H9 (cell line): ENCODE data around the gene BAZ1B. TPM values are rescaled to one million over a fixed set of nuclear protein-coding genes. Genes with fewer than 3 reads are reported as not detected.
A peak's percentile ranks its signal among the peaks of the same experiment; 100 is the strongest.
"Not testable (repeated sequence)": the region's sequence is repeated elsewhere in the genome, so short reads cannot be mapped to it uniquely, and the experiment has no call there.

Experiments
- DNase-seq: peaks from one replicate; pipeline ENCODE4 v3.0.0-alpha.2; 2017
- H2AFZ ChIP-seq: one replicate; pipeline ENCODE4 v1.6.1; 2013; ENCODE audit warnings: mild to moderate bottlenecking, low read length, control low read depth, moderate library complexity
- H2AK5ac ChIP-seq: 2 replicates; pipeline ENCODE4 v1.6.1; 2013; ENCODE audit warnings: low read length, control low read depth, mixed read lengths; ENCODE audit not compliant: insufficient read length
- H2BK120ac ChIP-seq: one replicate; pipeline ENCODE4 v1.6.1; 2013; ENCODE audit warnings: low read depth, mild to moderate bottlenecking, low read length, control low read depth, inconsistent platforms; ENCODE audit not compliant: poor library complexity, severe bottlenecking
- H2BK12ac ChIP-seq: 2 replicates; pipeline ENCODE4 v1.6.1; 2013; ENCODE audit warnings: low read length, control low read depth, mixed read lengths, low read depth; ENCODE audit not compliant: insufficient read length
- H2BK15ac ChIP-seq: 2 replicates; pipeline ENCODE4 v1.6.1; 2013; ENCODE audit warnings: low read depth, low read length, control low read depth
- H2BK20ac ChIP-seq: one replicate; pipeline ENCODE4 v1.6.1; 2013; ENCODE audit warnings: low read depth, mild to moderate bottlenecking, low read length, control low read depth, inconsistent platforms; ENCODE audit not compliant: poor library complexity, severe bottlenecking
- H2BK5ac ChIP-seq: 2 replicates; pipeline ENCODE4 v1.6.1; 2013; ENCODE audit warnings: low read length, control low read depth, mixed read lengths; ENCODE audit not compliant: insufficient read length
- H3K14ac ChIP-seq: 2 replicates; pipeline ENCODE4 v1.6.1; 2013; ENCODE audit warnings: low read length, control low read depth; ENCODE audit not compliant: insufficient read depth
- H3K18ac ChIP-seq: 2 replicates; pipeline ENCODE4 v1.6.1; 2013; ENCODE audit warnings: low read depth, mild to moderate bottlenecking, mixed read lengths, low read length, control low read depth; ENCODE audit not compliant: insufficient read length
- H3K23ac ChIP-seq: 2 replicates; pipeline ENCODE4 v1.6.1; 2013; ENCODE audit warnings: low read length, control low read depth, mixed read lengths, low read depth; ENCODE audit not compliant: insufficient read length
- H3K23me2 ChIP-seq: 2 replicates; pipeline ENCODE4 v1.6.1; 2013; ENCODE audit warnings: low read depth, mild to moderate bottlenecking, mixed read lengths, low read length, control low read depth; ENCODE audit not compliant: insufficient read length, poor library complexity, severe bottlenecking
- H3K27ac ChIP-seq: 2 replicates; pipeline ENCODE4 v1.5.1; 2013; ENCODE audit warnings: low read length, control low read depth, mixed read lengths, low read depth; ENCODE audit not compliant: insufficient read length
- H3K27me3 ChIP-seq: 2 replicates; pipeline ENCODE4 v1.6.1; 2013; ENCODE audit warnings: low read length, control low read depth, inconsistent platforms; ENCODE audit not compliant: insufficient read depth
- H3K4ac ChIP-seq: 2 replicates; pipeline ENCODE4 v1.6.1; 2013; ENCODE audit warnings: low read depth, mild to moderate bottlenecking, control low read depth, inconsistent platforms, low read length, moderate library complexity
- H3K4me1 ChIP-seq: 2 replicates; pipeline ENCODE4 v1.6.1; 2013; ENCODE audit warnings: low read length, control low read depth, inconsistent platforms; ENCODE audit not compliant: insufficient read depth
- H3K4me2 ChIP-seq: 2 replicates; pipeline ENCODE4 v1.6.1; 2013; ENCODE audit warnings: low read length, control low read depth, mixed read lengths; ENCODE audit not compliant: insufficient read length, insufficient read depth
- H3K56ac ChIP-seq: 2 replicates; pipeline ENCODE4 v1.6.1; 2013; ENCODE audit warnings: low read depth, mild to moderate bottlenecking, mixed read lengths, low read length, control low read depth; ENCODE audit not compliant: insufficient read length
- H3K79me1 ChIP-seq: 2 replicates; pipeline ENCODE4 v1.6.1; 2013; ENCODE audit warnings: low read depth, mild to moderate bottlenecking, moderate library complexity, low read length, control low read depth, inconsistent platforms; ENCODE audit not compliant: insufficient read depth, poor library complexity, severe bottlenecking
- H3K79me2 ChIP-seq: 2 replicates; pipeline ENCODE4 v1.6.1; 2013; ENCODE audit warnings: low read length, control low read depth, inconsistent platforms; ENCODE audit not compliant: insufficient read depth
- H3K9ac ChIP-seq: 2 replicates; pipeline ENCODE4 v1.6.1; 2013; ENCODE audit warnings: low read length, control low read depth, mixed read lengths; ENCODE audit not compliant: insufficient read length; ENCODE audit errors: extremely low read depth
- H3K9me3 ChIP-seq: one replicate; pipeline ENCODE4 v1.6.1; 2013; ENCODE audit warnings: low read depth, low read length, inconsistent platforms; ENCODE audit not compliant: control insufficient read depth
- H3T11ph ChIP-seq: one replicate; pipeline ENCODE4 v1.6.1; 2013; ENCODE audit warnings: mild to moderate bottlenecking, low read length, control low read depth, inconsistent platforms
- H4K20me1 ChIP-seq: one replicate; pipeline ENCODE4 v1.6.1; 2013; ENCODE audit not compliant: control insufficient read depth, insufficient read length, insufficient read depth
- H4K5ac ChIP-seq: 2 replicates; pipeline ENCODE4 v1.6.1; 2013; ENCODE audit warnings: low read depth, mild to moderate bottlenecking, mixed read lengths, low read length, control low read depth; ENCODE audit not compliant: insufficient read length
- H4K8ac ChIP-seq: replicated peaks from 2 replicates; pipeline ENCODE4 v1.6.1; 2013; ENCODE audit warnings: low read length, control low read depth, mixed read lengths, low read depth; ENCODE audit not compliant: insufficient read length
- H4K91ac ChIP-seq: 2 replicates; pipeline ENCODE4 v1.6.1; 2013; ENCODE audit warnings: low read depth, mild to moderate bottlenecking, moderate library complexity, mixed read lengths, low read length, control low read depth; ENCODE audit not compliant: insufficient read length
- H3K27ac Mint-ChIP-seq, 3 experiments: 2 replicates in 2 of 3; 3 replicates in 1 of 3; pipeline ENCODE4 v1.8.0; 2020 to 2021; ENCODE audit warnings: mixed read lengths in 3 of 3, mild to moderate bottlenecking in 1 of 3, moderate library complexity in 1 of 3
- H3K27me3 Mint-ChIP-seq: 2 replicates; pipeline ENCODE4 v1.8.0; 2021; ENCODE audit warnings: low read depth, mild to moderate bottlenecking, moderate library complexity, mixed read lengths
- H3K36me3 Mint-ChIP-seq, 3 experiments: 2 replicates in 2 of 3; 3 replicates in 1 of 3; pipeline ENCODE4 v1.8.0; 2020 to 2021; ENCODE audit warnings: low read depth in 3 of 3, mixed read lengths in 3 of 3; ENCODE audit not compliant: insufficient read depth in 1 of 3
- H3K4me1 Mint-ChIP-seq, 2 experiments: 2 replicates each; pipeline ENCODE4 v1.8.0; 2020; ENCODE audit warnings: mixed read lengths in 2 of 2
- H3K4me3 Mint-ChIP-seq, 2 experiments: 2 replicates in 1 of 2; 3 replicates in 1 of 2; pipeline ENCODE4 v1.8.0; 2020 to 2021; ENCODE audit warnings: mild to moderate bottlenecking in 2 of 2, mixed read lengths in 2 of 2, moderate library complexity in 1 of 2
- H3K9me3 Mint-ChIP-seq, 2 experiments: 2 replicates in 1 of 2; 3 replicates in 1 of 2; pipeline ENCODE4 v1.8.0; 2020; ENCODE audit warnings: mild to moderate bottlenecking in 2 of 2, mixed read lengths in 2 of 2, moderate library complexity in 1 of 2
- CTCF ChIP-seq: fragments of 200-600 bp; sonication (generic); conservative IDR thresholded peaks from 3 replicates; pipeline ENCODE4 v1.8.0; 2021; ENCODE audit warnings: antibody characterized with exemption, mild to moderate bottlenecking
- WGBS: extraction: QIAGEN DNeasy Blood & Tissue Kit; methylation state at CpG from one replicate; pipeline ENCODE4 v1.1.7; 2013; ENCODE audit warnings: missing lambda C conversion rate, low lambda C conversion rate, mixed read lengths; ENCODE audit not compliant: insufficient read length; ENCODE audit errors: extremely low coverage; 5-methylcytosine and 5-hydroxymethylcytosine counted together
- total RNA-seq: library from RNA; stranded (reverse); gene quantifications from 2 replicates; pipeline ENCODE4 v1.2.1, GENCODE V29; 2021

BAZ1B gene
- total RNA-seq, 1 experiment from 2014 or later: 96.4 TPM

- Histone ChIP-seq H4K5ac (no peak overlapping the region), H4K8ac (no peak overlapping the region), H3K27me3 (no peaks in the 10 kb centered on the region), H3K23me2 (no peaks in the 10 kb centered on the region), H2BK15ac (no peak overlapping the region), H3K4ac (no peak overlapping the region), H3K23ac (no peak overlapping the region), H3K4me2 (no peak overlapping the region), H2AFZ (no peak overlapping the region), H3K56ac (no peak overlapping the region), H3K79me2 (no peaks in the 10 kb centered on the region), H3T11ph (no peak overlapping the region), H3K14ac (no peak overlapping the region), H2BK12ac (no peak overlapping the region), H3K79me1 (peaks cover 7% of the 10 kb centered on the region), H2BK20ac (no peak overlapping the region), H3K9ac (no peak overlapping the region), H4K20me1 (no peaks in the 10 kb centered on the region), H3K9me3 (no peaks in the 10 kb centered on the region), H4K91ac (no peak overlapping the region), H3K18ac (no peak overlapping the region), H2BK5ac (no peak overlapping the region), H2BK120ac (no peak overlapping the region), H3K4me1 (no peaks in the 10 kb centered on the region), H3K27ac (no peak overlapping the region), H2AK5ac (no peak overlapping the region)
- no peaks in the 10 kb centered on the region for H3K27me3 Mint-ChIP-seq
- no peak for TF ChIP-seq CTCF
- H3K27ac Mint-ChIP-seq: peak overlapping the region in 2 of 3 experiments; percentile 49 to 79; a peak in 3 of 7 replicates
- no CpG with 5 or more reads among the region's 5 CpGs for WGBS
- no peak for DNase-seq
- H3K4me3 Mint-ChIP-seq: no peak overlapping the region; a peak in 1 of 5 replicates
- peaks cover 40 to 81% (median 70%) of the 10 kb centered on the region in 3 experiments for H3K36me3 Mint-ChIP-seq
- H3K4me1 Mint-ChIP-seq: peaks cover 18% of the 10 kb centered on the region in 2 experiments
- H3K9me3 Mint-ChIP-seq: no peaks in the 10 kb centered on the region
Observed at GRCh38 chr7:73482746-73483145, 39.3 kb downstream of the BAZ1B start.

GRCh38 chr7:73481521-73481920 lies 40.6 kb downstream of the BAZ1B start:
- H2BK20ac ChIP-seq, H3K56ac ChIP-seq, H2AFZ ChIP-seq, H3K9me3 ChIP-seq, H3T11ph ChIP-seq, H3K27ac Mint-ChIP-seq, H3K4me1 ChIP-seq, H3K79me1 ChIP-seq, H2BK120ac ChIP-seq, H2BK12ac ChIP-seq, H3K4me3 Mint-ChIP-seq, H2BK15ac ChIP-seq, H4K5ac ChIP-seq, H2AK5ac ChIP-seq, H2BK5ac ChIP-seq, H3K9ac ChIP-seq, H3K18ac ChIP-seq, H3K27me3 Mint-ChIP-seq, H3K27me3 ChIP-seq, H3K79me2 ChIP-seq, H4K20me1 ChIP-seq, H3K4ac ChIP-seq, H3K27ac ChIP-seq, H3K23ac ChIP-seq, H4K91ac ChIP-seq, H3K4me2 ChIP-seq, H4K8ac ChIP-seq, H3K9me3 Mint-ChIP-seq, H3K23me2 ChIP-seq, H3K14ac ChIP-seq, DNase-seq: not testable (repeated sequence)
- Mint-ChIP-seq H3K36me3 (peaks cover 42 to 81% (median 73%) of the 10 kb centered on the region in 3 experiments), H3K4me1 (peaks cover 18% of the 10 kb centered on the region in 2 experiments)
- WGBS: no CpG with 5 or more reads among the region's 12 CpGs
